ENCODE results near the gene FOCAD. TPM values are rescaled to one million over a fixed set of nuclear protein-coding genes. Genes with fewer than 3 reads are reported as not detected.
A peak's percentile ranks its signal among the peaks of the same experiment; 100 is the strongest.

Gene FOCAD
- total and polyA plus RNA-seq, 4 donors, result 6.8 to 62.1 (median 27.9) TPM

GRCh38 chr9:20880675-20881074, 196.6 kb downstream of the FOCAD start:
- no peak for TF ChIP-seq CTCF (IDR thresholded peaks at IDR 0.05; ENCODE audit: control extremely low read depth, extremely low read depth)
- no peak for ATAC-seq (ENCODE audit: insufficient read depth, low FRiP score)
- Histone ChIP-seq H3K27me3 (ENCODE audit: control insufficient read depth in 3 of 3, insufficient read depth in 3 of 3, low read length in 2 of 3) (no peaks in the 10 kb centered on the region), H3K9ac (ENCODE audit: insufficient read depth in 1 of 2, low read length in 2 of 2) (no peak overlapping the region), H3K27ac (ENCODE audit: low read depth in 1 of 2, low read length in 1 of 2) (no peak overlapping the region), H3K4me1 (ENCODE audit: control insufficient read depth in 5 of 5, insufficient read depth in 5 of 5, low read length in 5 of 5) (no peaks in the 10 kb centered on the region), H3K4me3 (no peak overlapping the region), H3K36me3 (ENCODE audit: control insufficient read depth in 4 of 4, insufficient read depth in 4 of 4, low read length in 4 of 4) (peaks cover 3 to 9% (median 5%) of the 10 kb centered on the region in 4 donors), H3K9me3 (ENCODE audit: control insufficient read depth in 4 of 4, insufficient read depth in 3 of 4, low read length in 3 of 4) (no peaks in the 10 kb centered on the region)
- peak in 2 of 3 donors; percentile 8 to 12 for DNase-seq
- WGBS, 2 donors, result 93 to 94% methylated on average over 2 of the region's 2 CpGs

GRCh38 chr9:20884985-20885593, 201.0 kb downstream of the FOCAD start:
- H3K36me3 ChIP-seq (ENCODE audit: control insufficient read depth in 4 of 4, insufficient read depth in 4 of 4, low read length in 4 of 4), result peaks cover 3 to 9% (median 5%) of the 10 kb centered on the region in 4 donors
- no peak overlapping the region for H3K9ac ChIP-seq (ENCODE audit: insufficient read depth in 1 of 2, low read length in 2 of 2)
- no peaks in the 10 kb centered on the region for H3K27me3 ChIP-seq (ENCODE audit: control insufficient read depth in 3 of 3, insufficient read depth in 3 of 3, low read length in 2 of 3)
- no peaks in the 10 kb centered on the region for H3K9me3 ChIP-seq (ENCODE audit: control insufficient read depth in 4 of 4, insufficient read depth in 3 of 4, low read length in 3 of 4)
- H3K4me1 ChIP-seq (ENCODE audit: control insufficient read depth in 5 of 5, insufficient read depth in 5 of 5, low read length in 5 of 5), result no peaks in the 10 kb centered on the region
- no peak for ATAC-seq (ENCODE audit: insufficient read depth, low FRiP score)
- no peak overlapping the region for H3K4me3 ChIP-seq
- H3K27ac ChIP-seq (ENCODE audit: low read depth in 1 of 2, low read length in 1 of 2), result no peak overlapping the region
- 76% methylated on average over 5 of the region's 5 CpGs for WGBS, 2 donors
- DNase-seq, result peak; percentile 30 to 59 (median 48)
- peak; percentile 23 for TF ChIP-seq CTCF (IDR thresholded peaks at IDR 0.05; ENCODE audit: control extremely low read depth, extremely low read depth)

GRCh38 chr9:20898885-20899554, 215.0 kb downstream of the FOCAD start:
- H3K4me1 ChIP-seq (ENCODE audit: control insufficient read depth in 5 of 5, insufficient read depth in 5 of 5, low read length in 5 of 5), result peaks cover 0 to 6% (median 0%) of the 10 kb centered on the region in 5 donors
- no peak for DNase-seq

More at GRCh38 chr9:20898885-20899554, 215.0 kb downstream of the FOCAD start:
- H3K27me3 ChIP-seq (ENCODE audit: control insufficient read depth in 3 of 3, insufficient read depth in 3 of 3, low read length in 2 of 3), result no peaks in the 10 kb centered on the region
- no peaks in the 10 kb centered on the region for H3K9me3 ChIP-seq (ENCODE audit: control insufficient read depth in 4 of 4, insufficient read depth in 3 of 4, low read length in 3 of 4)
- ATAC-seq (ENCODE audit: insufficient read depth, low FRiP score), result no peak
- no peak overlapping the region for H3K9ac ChIP-seq (ENCODE audit: insufficient read depth in 1 of 2, low read length in 2 of 2)
- H3K4me3 ChIP-seq, result no peak overlapping the region
- no peak overlapping the region for H3K27ac ChIP-seq (ENCODE audit: low read depth in 1 of 2, low read length in 1 of 2)
- TF ChIP-seq CTCF (IDR thresholded peaks at IDR 0.05; ENCODE audit: control extremely low read depth, extremely low read depth), result no peak
- H3K36me3 ChIP-seq (ENCODE audit: control insufficient read depth in 4 of 4, insufficient read depth in 4 of 4, low read length in 4 of 4), result no peaks in the 10 kb centered on the region
